NCI-H128 (cell line): Measurements from ENCODE around the gene HVCN1.
A peak's percentile ranks its signal among the peaks of the same experiment; 100 is the strongest.

Experiments
- DNase-seq: peaks from one replicate; lab custom pipeline; 2025; ENCODE audit not compliant: unreplicated experiment; lab: John Stamatoyannopoulos, UW

Gene HVCN1

DNA sequence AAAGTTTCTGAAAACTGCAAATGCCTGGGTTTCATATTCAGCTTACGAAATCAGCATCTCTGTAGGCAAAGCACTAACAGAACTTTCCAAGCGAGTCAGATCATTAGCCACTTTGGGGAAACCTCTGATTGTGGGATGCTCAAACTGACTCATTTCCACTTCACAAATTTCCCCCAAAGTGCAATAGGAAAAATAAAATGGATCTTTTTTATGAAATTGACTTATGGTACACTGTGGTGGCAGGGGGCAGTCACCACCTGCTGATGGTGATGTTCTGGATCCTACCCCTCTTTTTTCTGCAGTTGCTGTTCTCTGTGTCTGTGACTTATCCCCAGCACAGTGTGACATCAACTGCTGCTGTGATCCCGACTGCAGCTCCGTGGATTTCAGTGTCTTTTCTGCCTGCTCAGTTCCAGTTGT lies 69.4 kb downstream of the HVCN1 start:
- DNase-seq: no peak

GRCh38 chr12:110616471-110617115 lies 72.3 kb downstream of the HVCN1 start:
- DNase-seq: peak; percentile 0

DNA sequence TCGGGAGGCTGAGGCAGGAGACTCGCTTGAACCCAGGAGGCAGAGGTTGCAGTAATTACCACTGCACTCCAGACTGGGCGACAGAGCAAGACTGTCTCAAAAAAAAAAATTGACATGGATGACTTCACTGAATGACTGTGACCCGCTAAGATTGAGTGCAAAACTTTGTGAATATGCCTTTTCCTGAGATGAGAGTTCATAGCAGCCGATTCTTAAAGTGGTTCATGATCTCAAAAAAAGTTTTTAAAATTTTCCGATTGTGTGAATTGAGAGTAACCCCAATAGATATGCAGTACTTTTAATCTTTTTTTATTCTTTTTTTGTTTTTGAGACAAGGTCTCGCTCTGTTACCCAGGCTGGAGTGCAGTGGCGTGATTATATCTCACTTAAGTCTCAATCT lies 73.7 kb downstream of the HVCN1 start:
- no peak for DNase-seq

- peak; percentile 88 for DNase-seq
Measured at GRCh38 chr12:110613771-110614684, 74.9 kb downstream of the HVCN1 start, which contains the start of gene TCTN1. TCTN1 (plus strand) TSS chr12:110614129; CDS start chr12:110614183, 54 bp downstream.

GRCh38 chr12:110613071-110613770 lies 75.7 kb downstream of the HVCN1 start:
- no peak for DNase-seq

DNA sequence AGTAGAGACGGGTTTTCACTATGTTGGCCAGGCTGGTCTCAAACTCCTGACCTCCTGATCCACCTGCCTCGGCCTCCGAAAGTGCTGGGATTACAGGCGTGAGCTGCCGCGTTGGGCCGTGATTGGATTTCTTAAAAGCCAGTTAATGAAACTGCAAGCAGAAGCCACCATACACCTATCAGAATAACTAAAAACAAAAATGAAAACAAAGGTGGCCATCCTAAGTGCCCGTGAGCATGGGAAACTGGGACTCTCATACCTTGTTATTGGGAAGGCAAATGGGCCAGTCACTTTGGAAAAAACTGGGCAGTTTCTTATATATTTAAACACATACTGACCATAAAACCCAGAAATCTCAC lies 82.7 kb downstream of the HVCN1 start:
- DNase-seq: no peak

GRCh38 chr12:110602085-110602814 lies 86.7 kb downstream of the HVCN1 start:
- peak; percentile 8 for DNase-seq

GRCh38 chr12:110600254-110600653 lies 88.7 kb downstream of the HVCN1 start:
- DNase-seq: no peak

DNA sequence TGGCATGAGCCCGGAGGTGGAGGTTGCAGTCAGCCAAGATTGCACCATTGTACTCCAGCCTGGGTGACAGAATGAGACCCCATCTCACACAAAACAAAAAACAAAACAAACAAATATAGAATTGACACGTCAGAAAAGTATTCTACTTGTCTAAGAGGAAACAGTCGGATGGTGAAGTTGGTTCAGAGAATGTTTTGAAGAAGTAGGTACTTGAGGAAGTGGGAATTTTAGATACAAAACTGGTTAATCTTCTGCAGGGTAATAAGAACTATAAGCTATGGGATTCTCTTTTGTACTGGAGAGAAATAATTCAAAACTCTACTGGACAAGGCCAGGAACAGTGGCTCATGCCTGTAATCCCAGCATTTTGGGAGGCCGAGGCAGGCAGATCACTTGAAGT lies 89.6 kb downstream of the HVCN1 start:
- no peak for DNase-seq
